Small intestine (tissue), 16 donors: ENCODE measurements around the gene ARL6IP4. TPM values are rescaled to one million over a fixed set of nuclear protein-coding genes. Genes with fewer than 3 reads are reported as not detected.
"Not testable (repeated sequence)": the region's sequence is repeated elsewhere in the genome, so short reads cannot be mapped to it uniquely, and the experiment has no call there.

Experiments used
- DNase-seq, 2 donors: peaks; one replicate each; pipeline versions ENCODE4 v3.0.0 to v3.0.0-alpha.2; 2013
- FAIRE-seq: peaks from 2 replicates; lab custom pipeline; 2012; peaks lifted over from hg19 to GRCh38; lab: Jason Lieb, UNC
- H3K27ac ChIP-seq, 3 donors: one replicate each; pipeline ENCODE4 v1.5.1; 2013; ENCODE audit warnings: low read length in 2 of 3, mild to moderate bottlenecking in 2 of 3, control low read depth in 1 of 3, inconsistent platforms in 1 of 3, low read depth in 1 of 3, moderate library complexity in 1 of 3
- H3K27me3 ChIP-seq, 3 donors: one replicate each; pipeline ENCODE4 v1.6.1; 2013; ENCODE audit warnings: low read length in 3 of 3, inconsistent platforms in 1 of 3; ENCODE audit not compliant: control insufficient read depth in 3 of 3, insufficient read depth in 3 of 3
- H3K36me3 ChIP-seq, 3 donors: one replicate each; pipeline ENCODE4 v1.6.1; 2013; ENCODE audit warnings: low read length in 3 of 3, inconsistent platforms in 1 of 3, low read depth in 1 of 3, mild to moderate bottlenecking in 1 of 3, moderate library complexity in 1 of 3; ENCODE audit not compliant: control insufficient read depth in 3 of 3, insufficient read depth in 2 of 3
- H3K4me1 ChIP-seq, 3 donors: one replicate each; pipeline ENCODE4 v1.6.1; 2013; ENCODE audit warnings: low read length in 2 of 3, inconsistent platforms in 1 of 3, low read depth in 1 of 3, mild to moderate bottlenecking in 1 of 3, moderate library complexity in 1 of 3; ENCODE audit not compliant: control insufficient read depth in 3 of 3, insufficient read depth in 2 of 3
- H3K4me3 ChIP-seq, 3 donors: one replicate each; pipeline ENCODE4 v1.5.1; 2013; ENCODE audit warnings: low read length in 3 of 3, control low read depth in 1 of 3, inconsistent platforms in 1 of 3, low read depth in 1 of 3, mild to moderate bottlenecking in 1 of 3, moderate library complexity in 1 of 3
- H3K9me3 ChIP-seq, 2 donors: one replicate each; pipeline ENCODE4 v1.6.1; 2013; ENCODE audit warnings: low read depth in 1 of 2, low read length in 1 of 2; ENCODE audit not compliant: control insufficient read depth in 2 of 2, insufficient read depth in 1 of 2
- WGBS, 3 donors: extraction: QIAGEN DNeasy Blood & Tissue Kit; methylation state at CpG; one replicate each; pipeline ENCODE4 v1.1.7; 2013; 5-methylcytosine and 5-hydroxymethylcytosine counted together
- long read RNA-seq, 10 donors: transcript quantifications; one replicate each; lab custom pipeline, GENCODE V29; 2026
- polyA plus RNA-seq, 4 donors: library from polyadenylated mRNA; stranded (reverse) in 3 of 4; unstranded in 1 of 4; fragments of 200-250 nt in 3 of 4; fragments of 120-200 nt in 1 of 4; gene quantifications; one replicate each; pipeline versions ENCODE4 v1.2.1 to v1.2.3, GENCODE V29; 2013
- donor health status: healthy with polysubstance abuse.
- donor health status: control.
- donor health status: control.
- donor health status: Bipolar disorder and iron deficiency.
- donor health status: healthy.

ARL6IP4 gene
- polyA plus RNA-seq, result 100 to 1,000 TPM; 197 to 434 (median 332) TPM
- long read RNA-seq, donor 1, transcript ARL6IP4-210 (6 exons, 1,491 nt), result minor isoform, 20 of 215 reads
- long read RNA-seq, donor 1, transcript ARL6IP4-220 (6 exons, 1,591 nt), result major isoform, 22 of 215 reads
- long read RNA-seq, donor 1, transcript ARL6IP4-213 (2 exons, 562 nt), result minor isoform, 9 of 215 reads
- long read RNA-seq, donor 1, transcript ARL6IP4-208 (6 exons, 796 nt), result minor isoform, 9 of 215 reads
- long read RNA-seq, donor 1, partial matches to known transcripts, result 93 of 215 reads
- long read RNA-seq, donor 1, other reads (novel, unspliced or antisense), result 37 of 215 reads
- long read RNA-seq, donor 2, transcript ARL6IP4-220 (6 exons, 1,591 nt), result major isoform, 6 of 41 reads
- long read RNA-seq, donor 2, transcript ARL6IP4-210 (6 exons, 1,491 nt), result minor isoform, 5 of 41 reads
- long read RNA-seq, donor 2, partial matches to known transcripts, result 19 of 41 reads
- long read RNA-seq, donor 2, other reads (novel, unspliced or antisense), result 5 of 41 reads
- long read RNA-seq, donor 3, transcript ARL6IP4-220 (6 exons, 1,591 nt), result major isoform, 16 of 109 reads
- long read RNA-seq, donor 3, transcript ARL6IP4-210 (6 exons, 1,491 nt), result minor isoform, 12 of 109 reads
- long read RNA-seq, donor 3, partial matches to known transcripts, result 61 of 109 reads
- long read RNA-seq, donor 3, other reads (novel, unspliced or antisense), result 0 of 109 reads
- long read RNA-seq, donor 4, partial matches to known transcripts, result 0 of 2 reads
- long read RNA-seq, donor 4, other reads (novel, unspliced or antisense), result 0 of 2 reads
- long read RNA-seq, donor 5, transcript ARL6IP4-213 (2 exons, 562 nt), result major isoform, 6 of 71 reads
- long read RNA-seq, donor 5, partial matches to known transcripts, result 51 of 71 reads
- long read RNA-seq, donor 5, other reads (novel, unspliced or antisense), result 0 of 71 reads
- long read RNA-seq, donor 6, transcript ARL6IP4-201 (6 exons, 1,644 nt), result minor isoform, 5 of 103 reads
- long read RNA-seq, donor 6, transcript ARL6IP4-210 (6 exons, 1,491 nt), result major isoform, 12 of 103 reads
- long read RNA-seq, donor 6, transcript ARL6IP4-208 (6 exons, 796 nt), result minor isoform, 7 of 103 reads
- long read RNA-seq, donor 6, transcript ARL6IP4-220 (6 exons, 1,591 nt), result minor isoform, 7 of 103 reads
- long read RNA-seq, donor 6, partial matches to known transcripts, result 55 of 103 reads
- long read RNA-seq, donor 6, other reads (novel, unspliced or antisense), result 6 of 103 reads
- long read RNA-seq, donor 7, result 0 reads
- long read RNA-seq, donor 8, partial matches to known transcripts, result 0 of 10 reads
- long read RNA-seq, donor 8, other reads (novel, unspliced or antisense), result 0 of 10 reads
- long read RNA-seq, donor 9, partial matches to known transcripts, result 14 of 22 reads
- long read RNA-seq, donor 9, other reads (novel, unspliced or antisense), result 0 of 22 reads
- long read RNA-seq, donor 10, transcript ARL6IP4-210 (6 exons, 1,491 nt), result major isoform, 11 of 134 reads
- long read RNA-seq, donor 10, transcript ARL6IP4-213 (2 exons, 562 nt), result major isoform, 11 of 134 reads
- long read RNA-seq, donor 10, transcript ARL6IP4-220 (6 exons, 1,591 nt), result major isoform, 11 of 134 reads
- long read RNA-seq, donor 10, transcript ARL6IP4-214 (5 exons, 1,273 nt), result minor isoform, 8 of 134 reads
- long read RNA-seq, donor 10, partial matches to known transcripts, result 63 of 134 reads
- long read RNA-seq, donor 10, other reads (novel, unspliced or antisense), result 12 of 134 reads

DNA sequence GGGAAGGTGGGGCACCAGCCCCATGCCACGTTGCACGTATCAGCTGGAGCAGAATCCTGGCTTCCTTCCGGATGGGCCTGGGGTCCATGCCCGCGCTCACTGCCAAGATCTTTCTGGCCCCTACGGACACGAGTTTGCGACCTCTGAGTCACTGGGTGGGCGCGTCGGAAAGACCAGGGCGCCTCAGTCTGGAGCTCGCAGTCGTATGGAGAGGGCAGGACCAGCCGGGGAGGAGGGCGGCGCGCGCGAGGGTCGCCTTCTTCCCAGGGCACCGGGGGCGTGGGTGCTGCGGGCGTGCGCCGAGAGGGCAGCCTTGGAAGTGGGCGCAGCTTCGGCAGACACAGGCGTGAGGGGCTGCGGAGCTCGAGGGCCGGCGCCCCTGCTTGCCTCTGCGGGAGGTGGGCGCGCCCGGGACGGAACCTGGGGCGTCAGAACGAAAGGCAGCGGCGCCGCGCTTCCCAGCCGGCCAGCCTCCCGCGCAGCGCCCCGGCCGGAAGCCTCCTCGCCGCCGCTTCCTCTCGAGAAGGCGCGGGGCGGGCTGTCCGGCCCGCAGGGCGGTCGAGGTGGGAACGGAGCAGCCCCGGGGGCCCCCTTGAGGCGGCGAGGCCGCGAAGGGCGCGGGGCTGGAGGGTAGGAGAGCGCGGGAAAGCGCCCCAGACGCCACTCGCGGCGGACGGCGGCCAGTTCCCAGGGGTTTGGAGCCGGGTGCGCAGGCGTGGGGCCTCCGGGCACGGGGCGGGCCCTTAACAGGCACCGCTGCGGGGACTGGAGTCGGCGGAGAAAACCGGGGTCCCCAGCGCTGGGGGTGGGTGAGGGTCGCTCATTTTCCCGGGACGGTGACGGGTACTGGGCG lies at the start of gene ARL6IP4:
ARL6IP4 (plus strand) TSS at position 499 of the 853 bp plus-strand sequence. CDS start 459 bp downstream, outside the sequence.
- Histone ChIP-seq H3K27ac (peak within 1 kb of the TSS; percentile 66 to 85 (median 72)), H3K9me3 (no peaks in the 10 kb centered on the region), H3K36me3 (peaks cover 0 to 69% (median 2%) of the 10 kb centered on the region in 3 donors), H3K4me3 (peak within 1 kb of the TSS; percentile 83 to 93 (median 91)), H3K27me3 (no peaks in the 10 kb centered on the region), H3K4me1 (peaks cover 10 to 72% (median 10%) of the 10 kb centered on the region in 3 donors)
- DNase-seq (peak; percentile 65 to 87), FAIRE-seq (no peak)
- 0 to 1% (median 0%) methylated on average over 62 to 96 of the region's 96 CpGs for WGBS, 3 donors

DNA sequence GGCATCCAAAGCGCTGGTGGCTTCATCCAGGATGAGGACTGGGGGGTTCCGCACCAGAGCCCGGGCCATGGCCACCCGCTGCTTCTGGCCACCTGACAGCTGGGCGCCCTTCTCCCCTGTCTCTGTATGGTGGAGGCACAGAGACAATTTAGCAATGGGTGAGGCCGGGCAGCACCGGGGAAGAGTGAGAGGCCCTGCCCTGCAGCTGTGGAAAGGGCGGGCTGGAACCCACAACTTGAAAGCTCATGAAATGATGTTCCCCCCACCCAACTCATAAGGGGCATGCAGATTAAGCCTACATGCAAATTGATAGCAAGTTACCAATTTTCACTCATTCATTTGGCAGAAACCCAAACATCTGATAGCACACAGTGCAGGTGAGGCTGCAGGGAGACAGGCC lies 48.3 kb upstream of the ARL6IP4 start:
- FAIRE-seq (no peak), DNase-seq (no peak)
- Histone ChIP-seq H3K36me3 (peaks cover 0 to 22% (median 0%) of the 10 kb centered on the region in 3 donors), H3K27me3 (no peaks in the 10 kb centered on the region), H3K27ac (peak overlapping the region in 1 of 3 donors; percentile 17), H3K4me3 (no peak overlapping the region), H3K4me1 (no peaks in the 10 kb centered on the region), H3K9me3 (no peaks in the 10 kb centered on the region)
- WGBS, 3 donors, result 89 to 96% (median 91%) methylated on average over 7 to 8 of the region's 8 CpGs

DNA sequence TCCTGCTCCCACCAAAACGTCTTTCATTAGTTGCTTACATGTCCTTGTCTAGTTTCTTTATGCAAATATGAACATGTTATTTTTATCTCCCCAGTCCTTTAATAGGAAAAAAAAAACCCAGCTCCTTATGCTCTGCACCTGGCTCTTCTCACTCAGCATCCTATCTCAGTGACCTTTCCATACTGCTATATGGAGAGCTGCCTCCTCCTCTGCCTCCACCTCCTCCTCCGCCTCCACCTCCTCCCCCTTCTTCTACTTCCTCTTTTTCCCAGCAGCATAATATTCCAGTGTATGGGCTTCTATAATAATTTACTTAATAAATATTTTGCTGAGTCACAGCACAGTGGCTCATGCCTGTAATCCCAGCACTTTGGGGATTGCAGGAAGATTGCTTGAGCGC lies 45.8 kb upstream of the ARL6IP4 start:
- Histone ChIP-seq H3K4me1 (no peaks in the 10 kb centered on the region), H3K27ac (no peak overlapping the region), H3K27me3 (no peaks in the 10 kb centered on the region), H3K36me3 (peaks cover 0 to 23% (median 0%) of the 10 kb centered on the region in 3 donors), H3K4me3 (no peak overlapping the region), H3K9me3 (no peaks in the 10 kb centered on the region)
- DNase-seq (no peak), FAIRE-seq (no peak)
- WGBS, 3 donors, result 79 to 86% (median 84%) methylated on average over 3 of the region's 3 CpGs

- Histone ChIP-seq H3K27ac (no peak overlapping the region), H3K36me3 (peaks cover 0 to 19% (median 0%) of the 10 kb centered on the region in 3 donors), H3K9me3 (no peaks in the 10 kb centered on the region), H3K4me1 (no peaks in the 10 kb centered on the region), H3K4me3 (no peak overlapping the region), H3K27me3 (no peaks in the 10 kb centered on the region)
- FAIRE-seq, result no peak
- 94 to 98% (median 97%) methylated on average over 7 to 8 of the region's 8 CpGs for WGBS, 3 donors
- DNase-seq, result no peak
Observed at GRCh38 chr12:122935318-122935717, 45.2 kb upstream of the ARL6IP4 start.

DNA sequence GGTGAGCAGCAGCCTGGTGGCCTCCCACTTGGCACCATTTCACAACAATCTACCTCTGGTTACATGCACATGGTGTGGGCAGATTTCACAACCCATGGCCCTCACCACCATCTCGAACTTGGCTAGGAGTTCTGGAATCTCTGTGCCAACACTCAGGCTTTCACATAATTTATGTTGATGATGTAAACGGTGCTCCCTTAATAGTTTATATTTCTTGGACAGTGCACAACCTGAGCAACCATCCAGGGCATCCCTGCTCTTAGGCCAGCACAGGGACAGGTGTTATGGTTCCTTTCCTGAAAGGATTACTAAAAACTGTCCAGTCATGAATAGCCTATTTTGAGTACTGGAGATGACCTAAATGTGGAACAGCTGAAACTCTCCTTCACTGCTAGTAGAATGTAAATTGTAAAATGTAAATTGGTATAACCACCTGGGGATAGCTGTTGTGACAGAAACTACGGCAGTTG lies 42.8 kb upstream of the ARL6IP4 start:
- FAIRE-seq (no peak), DNase-seq (no peak)
- peaks cover 0 to 13% (median 0%) of the 10 kb centered on the region in 3 donors for H3K36me3 ChIP-seq
- H3K4me1 ChIP-seq, result no peaks in the 10 kb centered on the region
- WGBS, 3 donors, result 85 to 91% (median 85%) methylated on average over 3 of the region's 3 CpGs
- no peak overlapping the region for H3K4me3 ChIP-seq
- peak overlapping the region in 1 of 3 donors; percentile 50 for H3K27ac ChIP-seq
- H3K9me3 ChIP-seq, result no peaks in the 10 kb centered on the region
- H3K27me3 ChIP-seq, result no peaks in the 10 kb centered on the region

DNA sequence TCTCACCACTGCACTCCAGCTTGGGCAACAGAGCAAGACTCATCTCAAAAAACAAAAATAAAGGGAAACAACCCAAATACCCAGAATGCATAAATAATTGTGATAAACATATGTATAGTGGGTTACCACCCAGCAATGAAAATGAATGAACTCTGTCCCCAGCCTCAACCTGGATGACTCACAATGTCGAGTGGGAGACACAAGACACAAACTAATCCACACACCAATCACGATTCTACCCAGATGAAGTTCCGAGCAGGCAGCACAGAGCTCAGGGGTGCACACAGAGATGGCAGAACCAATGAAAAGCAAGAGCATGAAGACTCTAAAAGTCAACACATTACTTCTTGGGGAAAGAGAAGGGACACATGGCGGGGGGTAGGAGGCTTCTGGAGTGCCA lies 41.4 kb upstream of the ARL6IP4 start:
- Histone ChIP-seq H3K36me3 (peaks cover 0 to 13% (median 0%) of the 10 kb centered on the region in 3 donors), H3K27me3 (no peaks in the 10 kb centered on the region), H3K27ac (no peak overlapping the region), H3K4me3 (no peak overlapping the region), H3K4me1 (no peaks in the 10 kb centered on the region), H3K9me3 (no peaks in the 10 kb centered on the region)
- peak; percentile 38 to 47 for DNase-seq
- WGBS, 3 donors, result 50 to 78% (median 61%) methylated on average over 4 of the region's 4 CpGs
- FAIRE-seq, result no peak

GRCh38 chr12:122941351-122941750 lies 39.1 kb upstream of the ARL6IP4 start:
- not testable (repeated sequence) for FAIRE-seq, H3K27me3 ChIP-seq
- 71 to 83% (median 78%) methylated on average over 5 of the region's 5 CpGs for WGBS, 3 donors

More at GRCh38 chr12:122941351-122941750, 39.1 kb upstream of the ARL6IP4 start:
- H3K9me3 ChIP-seq, H3K27ac ChIP-seq, H3K36me3 ChIP-seq, DNase-seq, H3K4me1 ChIP-seq, H3K4me3 ChIP-seq: not testable (repeated sequence)
